HepG2 (cell line): ENCODE results near the gene MAST1. TPM values are rescaled to one million over a fixed set of nuclear protein-coding genes. Genes with fewer than 3 reads are reported as not detected.

Experiments
- ATAC-seq: fragments of 200-7000 bp; cut with Tn5 transposase; 3 replicates; pipeline ENCODE4 v1.9.1; 2020; ENCODE audit warnings: mild to moderate bottlenecking, moderate library complexity
- BruUV-seq: library from RNA; stranded (reverse); fragments of 400-500 nt; replicated peaks from 2 replicates; lab custom pipeline; 2021; lab: Mats Ljungman, UMichigan
- CTCF ChIA-PET: fragments of 300-600 bp; formaldehyde crosslinking; extraction: SDS; loops from one replicate; lab custom pipeline; 2021; ENCODE audit warnings: low total read pairs, inconsistent platforms, low intra/inter-chr PET ratio; lab: Yijun Ruan, JAX
- POLR2A ChIA-PET: fragments of 350-600 bp; sonication (Branson Sonifier 250); formaldehyde crosslinking; loops from one replicate; lab custom pipeline; 2020; ENCODE audit warnings: antibody characterized with exemption, inconsistent platforms; lab: Yijun Ruan, JAX
- DNase-seq: peaks from one replicate; pipeline ENCODE4 v3.0.0-alpha.2; 2015; ENCODE audit warnings: low spot score
- FAIRE-seq: peaks from 3 replicates; lab custom pipeline; 2011; peaks lifted over from hg19 to GRCh38; lab: Jason Lieb, UNC
- H2AFZ ChIP-seq: one replicate; pipeline ENCODE4 v1.6.1; 2011; ENCODE audit warnings: low read length, inconsistent platforms
- H3K27ac ChIP-seq: fragments of 300-600 bp; 3 replicates; pipeline ENCODE4 v1.8.0; 2011; ENCODE audit warnings: mixed run types, mild to moderate bottlenecking, mixed read lengths, low read length, inconsistent platforms; ENCODE audit not compliant: insufficient read depth; ENCODE audit errors: extremely low read length
- H3K27me3 ChIP-seq, 2 experiments: fragments of 200-600 bp in 1 of 2; 2 replicates in 1 of 2; 3 replicates in 1 of 2; pipeline versions ENCODE4 v1.6.0 to v1.8.0; 2011; ENCODE audit warnings: low read length in 2 of 2, mild to moderate bottlenecking in 2 of 2, moderate library complexity in 2 of 2, inconsistent platforms in 1 of 2; ENCODE audit not compliant: insufficient read depth in 2 of 2, control insufficient read depth in 1 of 2
- H3K36me3 ChIP-seq, 2 experiments: fragments of 200-600 bp in 1 of 2; replicated peaks in 1 of 2; 2 replicates in 1 of 2; 3 replicates in 1 of 2; pipeline versions ENCODE4 v1.5.1 to v1.8.0; 2011; ENCODE audit warnings: low read length in 2 of 2, inconsistent platforms in 1 of 2; ENCODE audit not compliant: insufficient read depth in 2 of 2, control insufficient read depth in 1 of 2
- H3K4me1 ChIP-seq: 2 replicates; pipeline ENCODE4 v1.5.1; 2012; ENCODE audit warnings: low read length, inconsistent platforms; ENCODE audit not compliant: insufficient read depth
- H3K4me2 ChIP-seq: 2 replicates; pipeline ENCODE4 v1.6.0; 2011; ENCODE audit warnings: low read depth, low read length, inconsistent platforms
- H3K4me3 ChIP-seq, 3 experiments: fragments of 200-600 bp in 1 of 3; sonication (generic), shearing (Covaris generic) in 1 of 3; replicated peaks in 1 of 3; 2 replicates each; pipeline ENCODE4 v1.5.1; 2011 to 2016; ENCODE audit warnings: low read length in 3 of 3, inconsistent platforms in 2 of 3, low read depth in 2 of 3, mild to moderate bottlenecking in 2 of 3, control low read depth in 1 of 3, mixed read lengths in 1 of 3; ENCODE audit not compliant: insufficient read depth in 1 of 3
- H3K79me2 ChIP-seq: one replicate; pipeline ENCODE4 v1.6.1; 2011; ENCODE audit warnings: low read length, inconsistent platforms; ENCODE audit not compliant: insufficient read depth
- H3K9ac ChIP-seq: 2 replicates; pipeline ENCODE4 v1.6.0; 2011; ENCODE audit warnings: mild to moderate bottlenecking, low read depth, low read length, inconsistent platforms; ENCODE audit not compliant: insufficient read depth
- H3K9me3 ChIP-seq: 2 replicates; pipeline ENCODE4 v1.5.1; 2012; ENCODE audit warnings: mild to moderate bottlenecking, low read length
- H4K20me1 ChIP-seq: 2 replicates; pipeline ENCODE4 v1.6.0; 2011; ENCODE audit warnings: inconsistent platforms, mild to moderate bottlenecking, low read length, moderate library complexity; ENCODE audit not compliant: insufficient read depth
- AKNA ChIP-seq: sonication (generic); formaldehyde crosslinking; IDR thresholded peaks from 2 replicates; pipeline ENCODE4 v1.4.0; 2020; ENCODE audit warnings: missing genetic modification reagents, borderline replicate concordance
- EHMT2 ChIP-seq: fragments of 200-600 bp; sonication (generic); IDR thresholded peaks from 2 replicates; pipeline ENCODE4 v1.7.0; 2017; ENCODE audit warnings: antibody characterized with exemption, low read depth, low read length, borderline replicate concordance
- KDM5A ChIP-seq: fragments of 200-600 bp; sonication (generic); IDR thresholded peaks from 2 replicates; pipeline ENCODE4 v1.7.0; 2018; ENCODE audit warnings: antibody characterized with exemption, mild to moderate bottlenecking, low read length, borderline replicate concordance
- SRSF1 ChIP-seq: fragments of 200-400 bp; formaldehyde crosslinking; optimal IDR thresholded peaks from 2 replicates; pipeline ENCODE3; 2017; ENCODE audit warnings: mild to moderate bottlenecking, low read depth, low read length, moderate library complexity
- ZMYM4 ChIP-seq: sonication (generic); formaldehyde crosslinking; IDR thresholded peaks from 2 replicates; pipeline ENCODE4 v1.8.1; 2023; ENCODE audit warnings: mild to moderate bottlenecking, missing genetic modification reagents
- ZNF121 ChIP-seq: sonication (generic); formaldehyde crosslinking; IDR thresholded peaks from 2 replicates; pipeline ENCODE4 v1.5.0; 2020; ENCODE audit warnings: mild to moderate bottlenecking, missing genetic modification reagents
- ZNF672 ChIP-seq: sonication (generic); formaldehyde crosslinking; IDR thresholded peaks from 2 replicates; pipeline ENCODE4 v1.8.1; 2022; ENCODE audit warnings: missing genetic modification reagents
- ZNF770 ChIP-seq: sonication (generic); formaldehyde crosslinking; IDR thresholded peaks from 2 replicates; pipeline ENCODE4 v1.5.0; 2020; ENCODE audit warnings: mild to moderate bottlenecking, missing genetic modification reagents
- WGBS: methylation state at CpG from one replicate; pipeline ENCODE4 v1.1.6; 2017; ENCODE audit warnings: low lambda C conversion rate; 5-methylcytosine and 5-hydroxymethylcytosine counted together
- in situ Hi-C: cut with HindIII; loops from 2 replicates; pipeline ENCODE4 v1.10.0; 2017; ENCODE audit warnings: low pct_unique_long_range_greater_than_20kb; ENCODE audit not compliant: extremely low pct_ligation_motif_present
- intact Hi-C: fragments of 100-400 bp; cut with micrococcal nuclease; formaldehyde crosslinking; loops from one replicate; pipeline ENCODE4 v1.10.0; 2022; ENCODE audit not compliant: unreplicated experiment
- polyA plus RNA-seq, 8 experiments: library from polyadenylated mRNA; depleted of rRNA in 3 of 8; stranded (reverse) in 7 of 8; unstranded in 1 of 8; fragments of >200 nt; fragmentation: Illumina TruSeq in 4 of 8; extraction: Trizol in 4 of 8; gene quantifications; 2 replicates each; pipeline versions ENCODE4 v1.2.1 to v1.2.3, GENCODE V29; 2011 to 2016; ENCODE audit warnings: low read depth in 4 of 8, missing spikeins in 1 of 8, mixed read lengths in 1 of 8; ENCODE audit not compliant: insufficient read depth in 1 of 8
- total RNA-seq, 5 experiments: library from RNA; depleted of rRNA; stranded (reverse); fragments of >200 nt; fragmentation: Illumina TruSeq; extraction: Trizol; gene quantifications; 2 replicates each; pipeline ENCODE4 v1.2.3, GENCODE V29; 2016; ENCODE audit warnings: low read depth in 1 of 5

MAST1 gene
- total and polyA plus RNA-seq, 2 of the 13 experiments (the other 11 are each of a cell fraction or from before 2014, with no cell fraction given) = 0.73 to 4.7 TPM

- no peak for DNase-seq
- peaks cover 1 to 12% of the 10 kb centered on the region in 2 experiments; a peak in 4 of 5 replicates for H3K36me3 ChIP-seq
- POLR2A ChIA-PET = interaction anchor here (0.9 to 4.0 kb wide), 3 partner anchors 10 to 36 kb away, joined by 3 to 47 read pairs (median 4); partner anchors contain the start of gene JUNB
- H3K27me3 ChIP-seq = no peaks in the 10 kb centered on the region; a peak in 1 of 5 replicates
- ATAC-seq = no peak
- BruUV-seq = no TSS peak
- TF ChIP-seq KDM5A (no peak), SRSF1 (peak; percentile 13), ZNF121 (CRISPR knock-in tag) (peak; percentile 72), ZNF770 (peak; percentile 50), ZNF672 (CRISPR knock-in tag) (0 out of 2 replicates have a peak, but pooled peaks have one; percentile 1), EHMT2 (no peak), ZMYM4 (CRISPR knock-in tag) (no peak), AKNA (CRISPR knock-in tag) (no peak)
- TF ChIP-seq, all 625 proteins: peak for 4
- Histone ChIP-seq H3K27ac (peak overlapping the region; percentile 92), H3K4me3 (peak overlapping the region; percentile 81 to 100 (median 93)), H3K79me2 (peaks cover 18% of the 10 kb centered on the region), H4K20me1 (peaks cover 5% of the 10 kb centered on the region; the same call in 1 of the 2 replicates), H2AFZ (no peak overlapping the region), H3K9me3 (no peaks in the 10 kb centered on the region), H3K4me2 (peak overlapping the region; percentile 88), H3K9ac (peak overlapping the region; percentile 99), H3K4me1 (peaks cover 32% of the 10 kb centered on the region)
- intact Hi-C loops = no loop called here
- CTCF ChIA-PET = interaction anchor here (1.6 kb wide), 1 partner anchor 36 kb away, joined by 4 read pairs; no protein-coding TSS in a partner anchor
- no peak for FAIRE-seq
- 36% methylated on average over 22 of the region's 22 CpGs for WGBS
- in situ Hi-C loops = loop anchor here (5.0 kb wide), 1 partner anchor 35 kb away; no protein-coding TSS in a partner anchor
Observed at GRCh38 chr19:12802267-12803106, 35.8 kb upstream of the MAST1 start.
